Progenitor cell of endocrine pancreas (in vitro differentiated cells): Measurements from ENCODE around the gene DEFB131B. TPM values are rescaled to one million over a fixed set of nuclear protein-coding genes. Genes with fewer than 3 reads are reported as not detected.

Source experiments
- DNase-seq: peaks from one replicate; pipeline ENCODE4 v3.0.0; 2021; ENCODE audit warnings: low spot score; ENCODE audit not compliant: unreplicated experiment
- H3K27ac Mint-ChIP-seq: 2 replicates; pipeline ENCODE4 v1.8.0; 2021; ENCODE audit warnings: mild to moderate bottlenecking, moderate library complexity, mixed read lengths
- H3K27me3 Mint-ChIP-seq: 2 replicates; pipeline ENCODE4 v1.8.0; 2021; ENCODE audit warnings: mixed read lengths
- H3K36me3 Mint-ChIP-seq: 2 replicates; pipeline ENCODE4 v1.8.0; 2022; ENCODE audit warnings: mixed read lengths; ENCODE audit not compliant: insufficient read depth
- H3K4me1 Mint-ChIP-seq: 2 replicates; pipeline ENCODE4 v1.8.0; 2021; ENCODE audit warnings: low read depth, mixed read lengths
- H3K4me3 Mint-ChIP-seq: 2 replicates; pipeline ENCODE4 v1.8.0; 2021; ENCODE audit warnings: low read depth, mild to moderate bottlenecking, moderate library complexity, mixed read lengths
- H3K9me3 Mint-ChIP-seq: 2 replicates; pipeline ENCODE4 v1.8.0; 2021; ENCODE audit warnings: low read depth, mixed read lengths
- CTCF ChIP-seq: fragments of 200-600 bp; sonication (generic); IDR thresholded peaks from one replicate; pipeline ENCODE4 v1.5.0; 2021; ENCODE audit warnings: antibody characterized with exemption, mild to moderate bottlenecking; ENCODE audit not compliant: unreplicated experiment
- total RNA-seq: library from RNA; stranded (reverse); gene quantifications from 2 replicates; pipeline ENCODE4 v1.2.1, GENCODE V29; 2021

Gene DEFB131B
- total RNA-seq, 1 donor from 2014 or later = not detected

- Mint-ChIP-seq H3K4me3 (no peak overlapping the region), H3K36me3 (peaks cover 16% of the 10 kb centered on the region), H3K27me3 (no peaks in the 10 kb centered on the region), H3K9me3 (no peaks in the 10 kb centered on the region), H3K4me1 (peaks cover 7% of the 10 kb centered on the region), H3K27ac (no peak overlapping the region)
- no peak for TF ChIP-seq CTCF
- DNase-seq = no peak
These were observed 36.5 kb downstream of the DEFB131B start for GRCh38 chr11:71914617-71915189.

GRCh38 chr11:71917646-71918140 lies 39.4 kb downstream of the DEFB131B start:
- H3K4me1 Mint-ChIP-seq = no peaks in the 10 kb centered on the region
- H3K27me3 Mint-ChIP-seq = no peaks in the 10 kb centered on the region
- no peak overlapping the region for H3K4me3 Mint-ChIP-seq
- H3K36me3 Mint-ChIP-seq = peaks cover 13% of the 10 kb centered on the region
- TF ChIP-seq CTCF = no peak
- no peaks in the 10 kb centered on the region for H3K9me3 Mint-ChIP-seq
- no peak for DNase-seq
- H3K27ac Mint-ChIP-seq = no peak overlapping the region

GRCh38 chr11:71927820-71928736 lies 49.8 kb downstream of the DEFB131B start, which contains the start of gene XNDC1N:
Gene XNDC1N (minus strand): TSS chr11:71928594. CDS start chr11:71923353, 5,241 bp downstream.
- Mint-ChIP-seq H3K4me1 (peaks cover 22% of the 10 kb centered on the region), H3K36me3 (peaks cover 2% of the 10 kb centered on the region), H3K27me3 (no peaks in the 10 kb centered on the region), H3K9me3 (no peaks in the 10 kb centered on the region), H3K4me3 (peak within 1 kb of the TSS; percentile 97), H3K27ac (peak within 1 kb of the TSS; percentile 99)
- peak; percentile 16 for DNase-seq
- TF ChIP-seq CTCF = no peak

GRCh38 chr11:71928737-71929443 lies 50.6 kb downstream of the DEFB131B start, which contains the start of gene RNF121:
Gene RNF121 (plus strand): TSS chr11:71929046. CDS start chr11:71929062, 16 bp downstream.
- Mint-ChIP-seq H3K4me3 (peak within 1 kb of the TSS; percentile 97), H3K27me3 (no peaks in the 10 kb centered on the region), H3K9me3 (no peaks in the 10 kb centered on the region), H3K4me1 (peaks cover 22% of the 10 kb centered on the region), H3K36me3 (peaks cover 2% of the 10 kb centered on the region), H3K27ac (peak within 1 kb of the TSS; percentile 99)
- DNase-seq = peak; percentile 91
- no peak for TF ChIP-seq CTCF

GRCh38 chr11:71929491-71929890 lies 51.2 kb downstream of the DEFB131B start:
- no peak for DNase-seq
- no peaks in the 10 kb centered on the region for H3K9me3 Mint-ChIP-seq
- no peak for TF ChIP-seq CTCF
- H3K36me3 Mint-ChIP-seq = peaks cover 2% of the 10 kb centered on the region
- H3K27ac Mint-ChIP-seq = peak overlapping the region; percentile 99
- no peaks in the 10 kb centered on the region for H3K27me3 Mint-ChIP-seq
- peaks cover 22% of the 10 kb centered on the region for H3K4me1 Mint-ChIP-seq
- peak overlapping the region; percentile 97 for H3K4me3 Mint-ChIP-seq
